ENCODE results near the gene ABCG1.

DNA sequence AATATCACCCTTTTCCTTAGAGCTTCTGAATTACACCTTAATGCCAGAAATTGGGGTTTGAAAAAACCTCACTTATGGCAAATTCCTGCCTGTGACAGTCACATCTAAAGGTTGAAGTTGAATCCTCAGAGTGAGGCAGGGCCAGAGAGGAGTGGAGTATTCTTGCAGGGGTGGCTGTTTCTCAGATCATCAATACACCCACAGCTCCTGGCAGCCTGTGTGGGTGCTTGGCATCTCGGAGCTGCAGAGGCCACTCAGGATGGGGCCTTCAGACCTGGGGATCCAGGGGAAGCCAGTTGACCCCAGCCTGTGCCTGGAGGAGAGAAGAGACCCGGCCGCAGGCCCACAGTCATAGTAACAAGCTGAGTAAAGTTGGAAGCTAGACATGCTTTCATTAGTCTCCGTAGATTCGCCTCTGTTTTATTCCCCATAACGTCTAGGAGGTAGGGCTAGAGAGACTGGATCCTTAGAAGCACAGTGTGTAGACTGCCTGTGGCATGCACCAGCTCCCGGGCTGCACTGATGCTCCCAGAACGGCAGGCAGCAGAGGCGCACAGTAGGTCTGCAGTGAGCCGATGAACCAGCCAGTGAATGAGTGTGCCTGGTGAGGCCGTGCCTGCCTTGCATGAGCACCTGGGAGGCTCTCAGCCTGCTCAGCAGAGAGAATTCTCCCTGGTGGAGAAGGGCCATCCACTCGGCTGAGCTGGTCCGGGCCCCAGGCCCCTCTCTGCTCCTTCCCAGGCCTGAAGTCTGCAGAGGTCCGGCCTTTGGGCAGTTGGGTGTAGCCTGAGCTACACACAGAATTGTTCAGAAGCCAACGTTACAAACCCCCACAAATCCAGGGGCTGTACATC, 53.4 kb downstream of the ABCG1 start:
- TF ChIP-seq, protein P1, sequence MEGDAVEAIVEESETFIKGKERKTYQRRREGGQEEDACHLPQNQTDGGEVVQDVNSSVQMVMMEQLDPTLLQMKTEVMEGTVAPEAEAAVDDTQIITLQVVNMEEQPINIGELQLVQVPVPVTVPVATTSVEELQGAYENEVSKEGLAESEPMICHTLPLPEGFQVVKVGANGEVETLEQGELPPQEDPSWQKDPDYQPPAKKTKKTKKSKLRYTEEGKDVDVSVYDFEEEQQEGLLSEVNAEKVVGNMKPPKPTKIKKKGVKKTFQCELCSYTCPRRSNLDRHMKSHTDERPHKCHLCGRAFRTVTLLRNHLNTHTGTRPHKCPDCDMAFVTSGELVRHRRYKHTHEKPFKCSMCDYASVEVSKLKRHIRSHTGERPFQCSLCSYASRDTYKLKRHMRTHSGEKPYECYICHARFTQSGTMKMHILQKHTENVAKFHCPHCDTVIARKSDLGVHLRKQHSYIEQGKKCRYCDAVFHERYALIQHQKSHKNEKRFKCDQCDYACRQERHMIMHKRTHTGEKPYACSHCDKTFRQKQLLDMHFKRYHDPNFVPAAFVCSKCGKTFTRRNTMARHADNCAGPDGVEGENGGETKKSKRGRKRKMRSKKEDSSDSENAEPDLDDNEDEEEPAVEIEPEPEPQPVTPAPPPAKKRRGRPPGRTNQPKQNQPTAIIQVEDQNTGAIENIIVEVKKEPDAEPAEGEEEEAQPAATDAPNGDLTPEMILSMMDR (IDR thresholded peaks at IDR 0.05; ENCODE audit: low read length) = no peak
- TF ChIP-seq EZH2 (optimal IDR thresholded peaks at IDR 0.05; ENCODE audit: low read depth, low read length) = no peak
